Measurements from ENCODE around the gene GOLT1B. TPM values are rescaled to one million over a fixed set of nuclear protein-coding genes. Genes with fewer than 3 reads are reported as not detected.

Gene GOLT1B
- total RNA-seq, 2 donors from 2014 or later, result 15.5 to 16.9 TPM

- no peak overlapping the region for H3K27ac ChIP-seq
- no peak overlapping the region for H3K4me3 ChIP-seq
- H3K36me3 ChIP-seq, result peaks cover 37% of the 10 kb centered on the region
- no peak for TF ChIP-seq CTCF (IDR thresholded peaks at IDR 0.05)
- H3K4me1 ChIP-seq, result no peaks in the 10 kb centered on the region
- H3K9me3 ChIP-seq, result no peaks in the 10 kb centered on the region
- no peaks in the 10 kb centered on the region for H3K27me3 ChIP-seq
- no peak for DNase-seq (ENCODE audit: low spot score)
Measured at GRCh38 chr12:21485998-21486397, 15.6 kb upstream of the GOLT1B start.

GRCh38 chr12:21499765-21500164 is 1.8 kb upstream of the GOLT1B start:
- no peaks in the 10 kb centered on the region for H3K27me3 ChIP-seq
- H3K4me1 ChIP-seq, result peaks cover 0 to 45% of the 10 kb centered on the region in 2 donors
- H3K9me3 ChIP-seq, result no peaks in the 10 kb centered on the region
- no peak for TF ChIP-seq CTCF (IDR thresholded peaks at IDR 0.05)
- H3K36me3 ChIP-seq, result peaks cover 14% of the 10 kb centered on the region
- no peak for DNase-seq (ENCODE audit: low spot score)
- no peak overlapping the region for H3K4me3 ChIP-seq
- no peak overlapping the region for H3K27ac ChIP-seq

GRCh38 chr12:21500786-21501257 is 767 bp upstream of the GOLT1B start:
- Histone ChIP-seq H3K9me3 (no peaks in the 10 kb centered on the region), H3K27ac (peak overlapping the region; percentile 91 to 93), H3K27me3 (no peaks in the 10 kb centered on the region), H3K4me1 (peaks cover 0 to 50% of the 10 kb centered on the region in 2 donors), H3K36me3 (peaks cover 7% of the 10 kb centered on the region), H3K4me3 (peak overlapping the region; percentile 92 to 98)
- DNase-seq (ENCODE audit: low spot score), result no peak
- TF ChIP-seq CTCF (IDR thresholded peaks at IDR 0.05), result no peak

GRCh38 chr12:21502164-21502496 is 541 bp downstream of the GOLT1B start:
- TF ChIP-seq CTCF (IDR thresholded peaks at IDR 0.05), result no peak
- no peak for DNase-seq (ENCODE audit: low spot score)

GRCh38 chr12:21502872-21503271 is 1.3 kb downstream of the GOLT1B start:
- Histone ChIP-seq H3K4me3 (peak overlapping the region; percentile 92 to 98), H3K4me1 (peaks cover 0 to 54% of the 10 kb centered on the region in 2 donors), H3K9me3 (no peaks in the 10 kb centered on the region), H3K27ac (peak overlapping the region in 1 of 2 donors; percentile 93), H3K27me3 (no peaks in the 10 kb centered on the region), H3K36me3 (peaks cover 3% of the 10 kb centered on the region)
- TF ChIP-seq CTCF (IDR thresholded peaks at IDR 0.05), result no peak
- no peak for DNase-seq (ENCODE audit: low spot score)

More at GRCh38 chr12:21502164-21502496, 541 bp downstream of the GOLT1B start:
- Histone ChIP-seq H3K4me3 (peak overlapping the region; percentile 92 to 98), H3K4me1 (peaks cover 0 to 54% of the 10 kb centered on the region in 2 donors), H3K36me3 (no peaks in the 10 kb centered on the region), H3K27ac (peak overlapping the region; percentile 91 to 93), H3K9me3 (no peaks in the 10 kb centered on the region), H3K27me3 (no peaks in the 10 kb centered on the region)

GRCh38 chr12:21505888-21506287 is 4.3 kb downstream of the GOLT1B start:
- DNase-seq (ENCODE audit: low spot score), result no peak
- Histone ChIP-seq H3K27ac (no peak overlapping the region), H3K9me3 (no peaks in the 10 kb centered on the region), H3K4me3 (no peak overlapping the region), H3K27me3 (no peaks in the 10 kb centered on the region), H3K36me3 (peaks cover 8% of the 10 kb centered on the region), H3K4me1 (peaks cover 0 to 32% of the 10 kb centered on the region in 2 donors)
- TF ChIP-seq CTCF (IDR thresholded peaks at IDR 0.05), result no peak
